Measurements from ENCODE around the gene PRR23E. TPM values are rescaled to one million over a fixed set of nuclear protein-coding genes. Genes with fewer than 3 reads are reported as not detected.

Gene PRR23E
- total RNA-seq, 1 experiment from 2014 or later: not detected

- BruUV-seq (replicated peaks): no TSS peak
- no peak overlapping the region for H3K4me3 Mint-ChIP-seq (ENCODE audit: unreplicated experiment)
- Histone ChIP-seq H3K27me3 (replicated peaks; ENCODE audit: control insufficient read depth, insufficient read depth, low read length) (no peaks in the 10 kb centered on the region; the same call in 1 of the 2 replicates), H3K9me3 (no peaks in the 10 kb centered on the region), H3K4me3 (ENCODE audit: low read depth, low read length) (no peak overlapping the region), H3K4me1 (no peaks in the 10 kb centered on the region), H3K36me3 (ENCODE audit: control insufficient read depth, insufficient read depth, low read length) (no peaks in the 10 kb centered on the region)
- no peaks in the 10 kb centered on the region for H3K36me3 Mint-ChIP-seq (ENCODE audit: insufficient read depth, unreplicated experiment)
- intact Hi-C loops (cut with micrococcal nuclease; ENCODE audit: unreplicated experiment): no loop called here
- H3K4me1 Mint-ChIP-seq (ENCODE audit: low read depth, unreplicated experiment): no peaks in the 10 kb centered on the region
- DNase-seq: no peak
- H3K9me3 Mint-ChIP-seq (ENCODE audit: unreplicated experiment): peaks cover 14% of the 10 kb centered on the region
- ChIA-PET CTCF (no interaction called here), POLR2A (no interaction called here)
- peaks cover 20% of the 10 kb centered on the region for H3K27me3 Mint-ChIP-seq (ENCODE audit: insufficient read depth, unreplicated experiment)
- no peak overlapping the region for H3K27ac Mint-ChIP-seq (ENCODE audit: unreplicated experiment)
- no peak for TF ChIP-seq CTCF (IDR thresholded peaks at IDR 0.05; ENCODE audit: insufficient read depth in 1 of 2, low read depth in 1 of 2, low read length in 1 of 2, severe bottlenecking in 1 of 2, unreplicated experiment in 1 of 2)
Observed at GRCh38 chr3:127222664-127223063, 29.7 kb downstream of the PRR23E start.

- no peaks in the 10 kb centered on the region for H3K36me3 ChIP-seq (ENCODE audit: control insufficient read depth, insufficient read depth, low read length)
- TF ChIP-seq CTCF (IDR thresholded peaks at IDR 0.05; ENCODE audit: insufficient read depth in 1 of 2, low read depth in 1 of 2, low read length in 1 of 2, severe bottlenecking in 1 of 2, unreplicated experiment in 1 of 2): no peak
- Mint-ChIP-seq H3K4me3 (ENCODE audit: unreplicated experiment) (no peak overlapping the region), H3K9me3 (ENCODE audit: unreplicated experiment) (peaks cover 14% of the 10 kb centered on the region), H3K27ac (ENCODE audit: unreplicated experiment) (no peak overlapping the region), H3K27me3 (ENCODE audit: insufficient read depth, unreplicated experiment) (peaks cover 20% of the 10 kb centered on the region), H3K36me3 (ENCODE audit: insufficient read depth, unreplicated experiment) (no peaks in the 10 kb centered on the region), H3K4me1 (ENCODE audit: low read depth, unreplicated experiment) (no peaks in the 10 kb centered on the region)
- no peak overlapping the region for H3K4me3 ChIP-seq (ENCODE audit: low read depth, low read length)
- ChIA-PET CTCF (no interaction called here), POLR2A (no interaction called here)
- intact Hi-C loops (cut with micrococcal nuclease; ENCODE audit: unreplicated experiment): no loop called here
- H3K9me3 ChIP-seq: no peaks in the 10 kb centered on the region
- no peaks in the 10 kb centered on the region for H3K27me3 ChIP-seq (replicated peaks; ENCODE audit: control insufficient read depth, insufficient read depth, low read length)
- no TSS peak for BruUV-seq (replicated peaks)
- DNase-seq: no peak
- H3K4me1 ChIP-seq: no peaks in the 10 kb centered on the region
Observed at GRCh38 chr3:127224118-127224517, 31.2 kb downstream of the PRR23E start.

- no peak overlapping the region for H3K4me3 Mint-ChIP-seq (ENCODE audit: unreplicated experiment)
- H3K4me3 ChIP-seq (ENCODE audit: low read depth, low read length): no peak overlapping the region
- no peaks in the 10 kb centered on the region for H3K27me3 ChIP-seq (replicated peaks; ENCODE audit: control insufficient read depth, insufficient read depth, low read length)
- DNase-seq: no peak
- H3K4me1 ChIP-seq: no peaks in the 10 kb centered on the region
- no peak for TF ChIP-seq CTCF (IDR thresholded peaks at IDR 0.05; ENCODE audit: insufficient read depth in 1 of 2, low read depth in 1 of 2, low read length in 1 of 2, severe bottlenecking in 1 of 2, unreplicated experiment in 1 of 2)
- peaks cover 23% of the 10 kb centered on the region for H3K27me3 Mint-ChIP-seq (ENCODE audit: insufficient read depth, unreplicated experiment)
- no peak overlapping the region for H3K27ac Mint-ChIP-seq (ENCODE audit: unreplicated experiment)
- no TSS peak for BruUV-seq (replicated peaks)
- H3K9me3 Mint-ChIP-seq (ENCODE audit: unreplicated experiment): peaks cover 24% of the 10 kb centered on the region
- H3K4me1 Mint-ChIP-seq (ENCODE audit: low read depth, unreplicated experiment): no peaks in the 10 kb centered on the region
- POLR2A ChIA-PET: no interaction called here
- H3K36me3 Mint-ChIP-seq (ENCODE audit: insufficient read depth, unreplicated experiment): no peaks in the 10 kb centered on the region
- H3K9me3 ChIP-seq: peaks cover 3% of the 10 kb centered on the region; the same call in 1 of the 2 replicates
- no peaks in the 10 kb centered on the region for H3K36me3 ChIP-seq (ENCODE audit: control insufficient read depth, insufficient read depth, low read length)
- intact Hi-C loops (cut with micrococcal nuclease; ENCODE audit: unreplicated experiment): no loop called here
- CTCF ChIA-PET: no interaction called here
Observed at GRCh38 chr3:127226457-127226856, 33.5 kb downstream of the PRR23E start.
